Mesendoderm (in vitro differentiated cells): ENCODE measurements around the gene CFAP100.

Experiments used
- DNase-seq: peaks from one replicate; pipeline ENCODE4 v3.0.0; 2013
- H2AK5ac ChIP-seq: 2 replicates; pipeline ENCODE4 v1.6.1; 2013; ENCODE audit warnings: low read length, inconsistent platforms
- H2BK120ac ChIP-seq: 2 replicates; pipeline ENCODE4 v1.6.1; 2013; ENCODE audit warnings: low read depth, mild to moderate bottlenecking, low read length, moderate library complexity, mixed read lengths
- H2BK15ac ChIP-seq: replicated peaks from 2 replicates; pipeline ENCODE4 v1.6.1; 2013; ENCODE audit warnings: low read depth, mild to moderate bottlenecking, moderate library complexity
- H2BK5ac ChIP-seq: 2 replicates; pipeline ENCODE4 v1.6.1; 2013; ENCODE audit warnings: low read length, inconsistent platforms
- H3K18ac ChIP-seq: 2 replicates; pipeline ENCODE4 v1.6.1; 2013; ENCODE audit warnings: mild to moderate bottlenecking, low read length, mixed read lengths
- H3K23ac ChIP-seq: one replicate; pipeline ENCODE4 v1.6.1; 2013; ENCODE audit warnings: low read length
- H3K27ac ChIP-seq: 2 replicates; pipeline ENCODE4 v1.5.1; 2013; ENCODE audit warnings: low read depth, mild to moderate bottlenecking, inconsistent platforms, low read length, moderate library complexity
- H3K27me3 ChIP-seq: 2 replicates; pipeline ENCODE4 v1.6.1; 2013; ENCODE audit warnings: low read length, control low read depth, mild to moderate bottlenecking, inconsistent platforms; ENCODE audit not compliant: insufficient read depth, poor library complexity
- H3K36me3 ChIP-seq: 2 replicates; pipeline ENCODE4 v1.6.1; 2013; ENCODE audit warnings: low read length, inconsistent platforms; ENCODE audit not compliant: control insufficient read depth, insufficient read depth
- H3K4ac ChIP-seq: one replicate; pipeline ENCODE4 v1.6.1; 2013; ENCODE audit warnings: low read depth, mild to moderate bottlenecking, low read length, moderate library complexity
- H3K4me1 ChIP-seq: 2 replicates; pipeline ENCODE4 v1.6.1; 2013; ENCODE audit warnings: low read depth, low read length, inconsistent platforms; ENCODE audit not compliant: control insufficient read depth
- H3K4me2 ChIP-seq: 2 replicates; pipeline ENCODE4 v1.6.1; 2013; ENCODE audit warnings: low read length
- H3K4me3 ChIP-seq: 2 replicates; pipeline ENCODE4 v1.5.1; 2013; ENCODE audit warnings: mild to moderate bottlenecking, low read length
- H3K56ac ChIP-seq: one replicate; pipeline ENCODE4 v1.6.1; 2013; ENCODE audit warnings: low read length
- H3K79me1 ChIP-seq: 2 replicates; pipeline ENCODE4 v1.6.1; 2013; ENCODE audit warnings: low read length, inconsistent platforms
- H3K79me2 ChIP-seq: 2 replicates; pipeline ENCODE4 v1.6.1; 2013; ENCODE audit warnings: mild to moderate bottlenecking, low read length; ENCODE audit not compliant: control insufficient read depth, insufficient read depth
- H3K9ac ChIP-seq: 2 replicates; pipeline ENCODE4 v1.6.1; 2013; ENCODE audit warnings: low read length, inconsistent platforms
- H4K5ac ChIP-seq: one replicate; pipeline ENCODE4 v1.6.1; 2013; ENCODE audit warnings: low read length
- H4K8ac ChIP-seq: one replicate; pipeline ENCODE4 v1.6.1; 2013; ENCODE audit warnings: low read depth, mild to moderate bottlenecking, control low read depth, low read length, moderate library complexity
- WGBS: extraction: QIAGEN DNeasy Blood & Tissue Kit; methylation state at CpG from one replicate; pipeline ENCODE4 v1.1.7; 2013; ENCODE audit warnings: low lambda C conversion rate, missing lambda C conversion rate; ENCODE audit not compliant: insufficient coverage; ENCODE audit errors: extremely low coverage; 5-methylcytosine and 5-hydroxymethylcytosine counted together

CFAP100 gene

DNA sequence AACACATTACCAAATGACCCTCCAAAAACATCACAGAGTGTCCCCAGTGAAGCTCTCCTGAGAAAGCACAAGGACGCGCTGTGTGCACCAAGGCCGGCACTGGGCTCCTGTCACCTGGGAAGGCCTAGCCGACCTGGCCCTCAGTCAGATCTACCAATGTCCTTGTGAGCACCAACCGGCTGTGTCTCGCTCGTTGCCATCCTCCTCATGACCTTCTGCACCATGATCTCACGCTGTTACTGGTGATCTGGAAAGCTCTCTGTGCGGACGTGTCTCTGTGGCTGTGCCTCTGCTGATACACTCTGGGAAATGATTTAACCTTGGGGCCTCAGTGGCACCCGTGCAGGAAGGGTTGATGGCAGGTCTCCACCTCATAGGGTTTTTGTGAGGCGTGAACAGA is 56.8 kb downstream of the CFAP100 start:
- Histone ChIP-seq H3K9ac (no peak overlapping the region), H3K4me1 (no peaks in the 10 kb centered on the region), H3K27me3 (no peaks in the 10 kb centered on the region), H3K56ac (no peak overlapping the region), H3K4ac (no peak overlapping the region), H3K36me3 (no peaks in the 10 kb centered on the region), H3K4me2 (no peak overlapping the region), H2AK5ac (no peak overlapping the region), H4K5ac (no peak overlapping the region), H3K4me3 (no peak overlapping the region), H3K79me2 (no peaks in the 10 kb centered on the region), H3K18ac (no peak overlapping the region), H4K8ac (no peak overlapping the region), H3K79me1 (peaks cover 2% of the 10 kb centered on the region), H2BK15ac (no peak overlapping the region), H3K23ac (no peak overlapping the region), H2BK5ac (no peak overlapping the region), H2BK120ac (no peak overlapping the region), H3K27ac (no peak overlapping the region)
- no CpG with 5 or more reads among the region's 12 CpGs for WGBS
- DNase-seq = no peak

DNA sequence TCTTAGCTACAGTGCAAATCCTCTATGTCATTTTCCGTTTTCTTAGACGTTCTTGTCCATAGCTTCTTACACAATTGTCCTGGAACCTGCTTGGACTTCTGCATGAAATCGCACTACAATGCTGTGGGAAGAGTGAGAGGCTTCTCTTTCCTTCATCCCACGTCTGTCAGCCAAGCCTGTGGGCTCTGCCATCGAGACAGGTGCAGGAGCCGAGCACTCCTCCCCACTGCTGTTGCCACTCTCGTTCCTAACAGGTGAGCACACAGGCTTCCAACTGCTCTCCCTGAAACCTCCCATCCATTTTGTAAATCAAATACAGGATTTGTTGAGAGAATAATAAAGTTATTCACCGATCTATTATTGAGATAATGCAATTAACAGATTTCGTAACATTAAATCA is 57.5 kb downstream of the CFAP100 start:
- no CpG with 5 or more reads among the region's 9 CpGs for WGBS
- Histone ChIP-seq H3K4me1 (no peaks in the 10 kb centered on the region), H4K5ac (no peak overlapping the region), H2BK120ac (no peak overlapping the region), H3K36me3 (peaks cover 2% of the 10 kb centered on the region), H3K4me3 (no peak overlapping the region), H3K56ac (no peak overlapping the region), H4K8ac (no peak overlapping the region), H3K79me2 (no peaks in the 10 kb centered on the region), H2AK5ac (no peak overlapping the region), H3K4ac (no peak overlapping the region), H2BK15ac (no peak overlapping the region), H3K27me3 (no peaks in the 10 kb centered on the region), H3K9ac (no peak overlapping the region), H3K79me1 (peaks cover 6% of the 10 kb centered on the region), H3K23ac (no peak overlapping the region), H3K18ac (no peak overlapping the region), H3K27ac (no peak overlapping the region), H3K4me2 (no peak overlapping the region), H2BK5ac (no peak overlapping the region)
- DNase-seq = no peak

DNA sequence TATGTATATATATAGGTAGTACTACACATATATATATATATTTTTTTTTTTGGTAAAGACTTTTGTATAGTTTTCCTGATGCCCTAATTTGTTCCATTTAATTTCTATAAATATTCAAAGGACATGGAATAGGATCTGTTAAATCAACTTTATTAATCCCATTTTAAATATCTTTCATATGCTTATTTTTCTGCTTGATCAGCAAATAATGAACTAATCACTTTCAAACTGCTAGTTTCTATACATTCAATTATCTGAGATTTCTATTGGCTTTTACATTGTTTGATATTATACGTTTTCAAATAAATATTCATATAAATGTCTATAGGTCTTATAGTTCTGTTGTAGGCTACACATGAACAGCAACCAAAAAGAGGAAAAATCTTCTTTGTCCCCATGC is 59.3 kb downstream of the CFAP100 start:
- H3K27me3 ChIP-seq = no peaks in the 10 kb centered on the region
- H4K5ac ChIP-seq = no peak overlapping the region
- H2BK5ac ChIP-seq = no peak overlapping the region
- no peak overlapping the region for H3K23ac ChIP-seq
- H3K9ac ChIP-seq = no peak overlapping the region
- no peak overlapping the region for H3K4me3 ChIP-seq
- peaks cover 2% of the 10 kb centered on the region for H3K36me3 ChIP-seq
- no peak overlapping the region for H3K4me2 ChIP-seq
- no peaks in the 10 kb centered on the region for H3K79me2 ChIP-seq
- H3K27ac ChIP-seq = no peak overlapping the region
- no peak overlapping the region for H3K4ac ChIP-seq
- no peak overlapping the region for H2BK15ac ChIP-seq
- no peak overlapping the region for H3K18ac ChIP-seq
- DNase-seq = no peak
- H2AK5ac ChIP-seq = no peak overlapping the region
- no peak overlapping the region for H3K56ac ChIP-seq
- H3K79me1 ChIP-seq = peaks cover 8% of the 10 kb centered on the region
- no peaks in the 10 kb centered on the region for H3K4me1 ChIP-seq
- 100% methylated on average over 1 of the region's 1 CpG for WGBS
- H4K8ac ChIP-seq = no peak overlapping the region
- H2BK120ac ChIP-seq = no peak overlapping the region

DNA sequence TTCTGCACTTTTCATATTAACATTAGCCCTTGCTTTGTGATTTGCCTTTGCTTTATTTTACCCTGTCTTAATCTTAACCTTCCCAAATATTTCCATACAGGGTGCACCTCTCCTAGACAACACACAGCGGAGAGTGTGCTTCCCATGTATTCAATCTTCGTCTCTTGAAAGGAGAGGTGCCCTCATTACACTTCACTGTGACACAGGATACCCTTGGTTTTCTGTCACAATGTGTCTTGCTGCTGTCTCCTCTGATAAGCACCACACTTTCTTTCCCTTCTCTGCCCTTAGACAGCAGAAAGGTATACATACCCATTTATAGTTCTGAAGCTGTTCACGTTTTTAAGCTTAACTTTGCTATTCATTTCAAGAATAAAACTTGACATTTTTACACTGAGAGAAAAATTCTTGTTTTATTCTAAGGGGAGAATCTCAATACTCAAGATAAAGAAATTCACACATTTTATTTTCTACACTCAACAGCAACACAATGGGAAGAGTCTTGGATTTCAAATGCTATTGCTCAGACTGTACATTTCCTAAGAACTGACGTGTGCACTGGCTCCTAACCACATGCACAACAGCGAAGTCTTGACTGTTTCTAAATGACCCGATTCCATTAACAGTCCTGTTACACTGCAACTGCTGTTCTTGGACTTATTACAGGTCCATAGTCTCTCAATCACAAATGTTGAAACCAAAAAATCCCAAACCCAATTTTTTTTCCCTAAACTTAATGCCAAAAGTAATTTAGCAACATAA is 59.9 kb downstream of the CFAP100 start:
- H3K23ac ChIP-seq = no peak overlapping the region
- H3K56ac ChIP-seq = no peak overlapping the region
- peaks cover 8% of the 10 kb centered on the region for H3K79me1 ChIP-seq
- H3K4ac ChIP-seq = no peak overlapping the region
- no peak overlapping the region for H4K5ac ChIP-seq
- no peak overlapping the region for H3K27ac ChIP-seq
- H3K36me3 ChIP-seq = peaks cover 3% of the 10 kb centered on the region
- no CpG with 5 or more reads among the region's 6 CpGs for WGBS
- H3K9ac ChIP-seq = no peak overlapping the region
- no peaks in the 10 kb centered on the region for H3K27me3 ChIP-seq
- no peaks in the 10 kb centered on the region for H3K4me1 ChIP-seq
- H3K4me3 ChIP-seq = no peak overlapping the region
- no peak overlapping the region for H3K18ac ChIP-seq
- DNase-seq = no peak
- H2BK15ac ChIP-seq = no peak overlapping the region
- H2BK120ac ChIP-seq = no peak overlapping the region
- no peak overlapping the region for H2BK5ac ChIP-seq
- H3K4me2 ChIP-seq = no peak overlapping the region
- H2AK5ac ChIP-seq = no peak overlapping the region
- H3K79me2 ChIP-seq = no peaks in the 10 kb centered on the region
- H4K8ac ChIP-seq = no peak overlapping the region

DNA sequence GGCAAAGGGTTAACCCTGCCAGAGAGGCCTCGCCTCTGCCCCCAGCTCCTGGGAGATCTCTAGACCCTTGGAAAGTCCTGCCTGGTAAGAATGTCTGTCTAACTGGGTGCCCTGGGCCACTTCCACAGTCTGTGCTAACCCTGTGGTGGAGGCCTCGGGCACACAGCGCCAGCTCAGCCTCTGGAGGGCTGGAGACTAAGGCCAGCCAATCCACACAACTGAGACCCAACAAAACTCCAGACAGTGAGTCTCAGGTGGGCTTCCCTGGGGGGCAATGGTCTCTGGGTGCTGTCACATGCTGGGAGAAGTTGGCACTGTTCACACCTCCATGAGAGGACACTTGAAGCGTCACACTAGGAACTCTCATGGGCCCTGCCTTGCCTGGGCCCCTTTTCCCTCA is 61.5 kb downstream of the CFAP100 start:
- peaks cover 9% of the 10 kb centered on the region for H3K36me3 ChIP-seq
- peaks cover 2% of the 10 kb centered on the region for H3K79me2 ChIP-seq
- H4K5ac ChIP-seq = no peak overlapping the region
- no CpG with 5 or more reads among the region's 4 CpGs for WGBS
- H2BK5ac ChIP-seq = no peak overlapping the region
- H2BK120ac ChIP-seq = no peak overlapping the region
- no peak overlapping the region for H3K4me2 ChIP-seq
- no peaks in the 10 kb centered on the region for H3K4me1 ChIP-seq
- no peak overlapping the region for H2BK15ac ChIP-seq
- DNase-seq = no peak
- H3K27ac ChIP-seq = no peak overlapping the region
- H2AK5ac ChIP-seq = no peak overlapping the region
- no peak overlapping the region for H4K8ac ChIP-seq
- H3K56ac ChIP-seq = no peak overlapping the region
- H3K79me1 ChIP-seq = peaks cover 8% of the 10 kb centered on the region
- no peaks in the 10 kb centered on the region for H3K27me3 ChIP-seq
- no peak overlapping the region for H3K4ac ChIP-seq
- H3K23ac ChIP-seq = no peak overlapping the region
- H3K18ac ChIP-seq = no peak overlapping the region
- H3K9ac ChIP-seq = no peak overlapping the region
- no peak overlapping the region for H3K4me3 ChIP-seq
